Measurements from ENCODE around the gene MFAP2. TPM values are rescaled to one million over a fixed set of nuclear protein-coding genes. Genes with fewer than 3 reads are reported as not detected.

The MFAP2 gene
- total and polyA plus RNA-seq, 2 experiments from 2014 or later: 129 to 255 TPM

DNA sequence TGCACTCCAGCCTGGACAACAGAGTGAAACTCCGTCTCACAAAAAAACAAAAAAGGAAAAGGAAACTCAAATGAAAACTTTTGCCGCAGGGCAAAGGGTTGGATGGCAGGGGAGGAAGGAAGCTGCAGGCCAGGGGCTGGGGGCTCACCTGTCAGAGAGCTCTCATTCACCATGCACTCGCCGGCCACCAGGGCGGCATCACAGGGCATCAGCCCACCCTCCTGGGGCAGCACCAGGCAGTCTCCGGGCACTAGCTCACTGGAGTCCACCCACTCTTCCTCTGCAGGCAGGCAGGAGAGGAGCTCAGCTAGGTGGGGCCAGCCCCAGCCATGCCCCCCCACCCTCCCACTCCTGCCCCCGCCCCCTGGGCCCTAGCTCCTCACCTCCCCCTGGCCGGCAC lies 19.4 kb upstream of the MFAP2 start:
- no peaks in the 10 kb centered on the region; the same call in 1 of the 2 replicates for H4K20me1 ChIP-seq (replicated peaks; ENCODE audit: insufficient read depth)
- TF ChIP-seq, protein P1, sequence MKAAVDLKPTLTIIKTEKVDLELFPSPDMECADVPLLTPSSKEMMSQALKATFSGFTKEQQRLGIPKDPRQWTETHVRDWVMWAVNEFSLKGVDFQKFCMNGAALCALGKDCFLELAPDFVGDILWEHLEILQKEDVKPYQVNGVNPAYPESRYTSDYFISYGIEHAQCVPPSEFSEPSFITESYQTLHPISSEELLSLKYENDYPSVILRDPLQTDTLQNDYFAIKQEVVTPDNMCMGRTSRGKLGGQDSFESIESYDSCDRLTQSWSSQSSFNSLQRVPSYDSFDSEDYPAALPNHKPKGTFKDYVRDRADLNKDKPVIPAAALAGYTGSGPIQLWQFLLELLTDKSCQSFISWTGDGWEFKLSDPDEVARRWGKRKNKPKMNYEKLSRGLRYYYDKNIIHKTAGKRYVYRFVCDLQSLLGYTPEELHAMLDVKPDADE (IDR thresholded peaks at IDR 0.05): no peak
- TF ChIP-seq, protein P2, sequence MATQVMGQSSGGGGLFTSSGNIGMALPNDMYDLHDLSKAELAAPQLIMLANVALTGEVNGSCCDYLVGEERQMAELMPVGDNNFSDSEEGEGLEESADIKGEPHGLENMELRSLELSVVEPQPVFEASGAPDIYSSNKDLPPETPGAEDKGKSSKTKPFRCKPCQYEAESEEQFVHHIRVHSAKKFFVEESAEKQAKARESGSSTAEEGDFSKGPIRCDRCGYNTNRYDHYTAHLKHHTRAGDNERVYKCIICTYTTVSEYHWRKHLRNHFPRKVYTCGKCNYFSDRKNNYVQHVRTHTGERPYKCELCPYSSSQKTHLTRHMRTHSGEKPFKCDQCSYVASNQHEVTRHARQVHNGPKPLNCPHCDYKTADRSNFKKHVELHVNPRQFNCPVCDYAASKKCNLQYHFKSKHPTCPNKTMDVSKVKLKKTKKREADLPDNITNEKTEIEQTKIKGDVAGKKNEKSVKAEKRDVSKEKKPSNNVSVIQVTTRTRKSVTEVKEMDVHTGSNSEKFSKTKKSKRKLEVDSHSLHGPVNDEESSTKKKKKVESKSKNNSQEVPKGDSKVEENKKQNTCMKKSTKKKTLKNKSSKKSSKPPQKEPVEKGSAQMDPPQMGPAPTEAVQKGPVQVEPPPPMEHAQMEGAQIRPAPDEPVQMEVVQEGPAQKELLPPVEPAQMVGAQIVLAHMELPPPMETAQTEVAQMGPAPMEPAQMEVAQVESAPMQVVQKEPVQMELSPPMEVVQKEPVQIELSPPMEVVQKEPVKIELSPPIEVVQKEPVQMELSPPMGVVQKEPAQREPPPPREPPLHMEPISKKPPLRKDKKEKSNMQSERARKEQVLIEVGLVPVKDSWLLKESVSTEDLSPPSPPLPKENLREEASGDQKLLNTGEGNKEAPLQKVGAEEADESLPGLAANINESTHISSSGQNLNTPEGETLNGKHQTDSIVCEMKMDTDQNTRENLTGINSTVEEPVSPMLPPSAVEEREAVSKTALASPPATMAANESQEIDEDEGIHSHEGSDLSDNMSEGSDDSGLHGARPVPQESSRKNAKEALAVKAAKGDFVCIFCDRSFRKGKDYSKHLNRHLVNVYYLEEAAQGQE (IDR thresholded peaks at IDR 0.05; ENCODE audit: unreplicated experiment): no peak
- TF ChIP-seq ZNF331 (CRISPR knock-in tag; IDR thresholded peaks at IDR 0.05; ENCODE audit: low read depth): no peak
- no peak for TF ChIP-seq CREB1 (CRISPR knock-in tag; IDR thresholded peaks at IDR 0.05; ENCODE audit: low read depth)
- TF ChIP-seq, protein P3, sequence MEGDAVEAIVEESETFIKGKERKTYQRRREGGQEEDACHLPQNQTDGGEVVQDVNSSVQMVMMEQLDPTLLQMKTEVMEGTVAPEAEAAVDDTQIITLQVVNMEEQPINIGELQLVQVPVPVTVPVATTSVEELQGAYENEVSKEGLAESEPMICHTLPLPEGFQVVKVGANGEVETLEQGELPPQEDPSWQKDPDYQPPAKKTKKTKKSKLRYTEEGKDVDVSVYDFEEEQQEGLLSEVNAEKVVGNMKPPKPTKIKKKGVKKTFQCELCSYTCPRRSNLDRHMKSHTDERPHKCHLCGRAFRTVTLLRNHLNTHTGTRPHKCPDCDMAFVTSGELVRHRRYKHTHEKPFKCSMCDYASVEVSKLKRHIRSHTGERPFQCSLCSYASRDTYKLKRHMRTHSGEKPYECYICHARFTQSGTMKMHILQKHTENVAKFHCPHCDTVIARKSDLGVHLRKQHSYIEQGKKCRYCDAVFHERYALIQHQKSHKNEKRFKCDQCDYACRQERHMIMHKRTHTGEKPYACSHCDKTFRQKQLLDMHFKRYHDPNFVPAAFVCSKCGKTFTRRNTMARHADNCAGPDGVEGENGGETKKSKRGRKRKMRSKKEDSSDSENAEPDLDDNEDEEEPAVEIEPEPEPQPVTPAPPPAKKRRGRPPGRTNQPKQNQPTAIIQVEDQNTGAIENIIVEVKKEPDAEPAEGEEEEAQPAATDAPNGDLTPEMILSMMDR (conservative IDR thresholded peaks at IDR 0.05; ENCODE audit: low read depth in 2 of 2): peak; percentile 22 to 36; a peak in 3 of 4 replicates
- no peak overlapping the region for H2AFZ ChIP-seq
- H3K4me2 ChIP-seq: no peak overlapping the region
- H3K36me3 ChIP-seq (ENCODE audit: insufficient read depth): no peaks in the 10 kb centered on the region; the same call in none of the 2 replicates
- Mint-ChIP-seq H3K9me3 (no peaks in the 10 kb centered on the region), H3K36me3 (ENCODE audit: low read depth) (peaks cover 40% of the 10 kb centered on the region), H3K27me3 (ENCODE audit: insufficient read depth, low read depth, poor library complexity) (peaks cover 7% of the 10 kb centered on the region), H3K27ac (no peak overlapping the region), H3K4me1 (no peaks in the 10 kb centered on the region), H3K4me3 (no peak overlapping the region)
- peak; percentile 76 for ATAC-seq
- no peaks in the 10 kb centered on the region for H3K27me3 ChIP-seq (ENCODE audit: insufficient read depth)
- no peaks in the 10 kb centered on the region for H3K9me2 ChIP-seq (ENCODE audit: insufficient read depth)
- H3K4me3 ChIP-seq: no peak overlapping the region
- H3K27ac ChIP-seq (ENCODE audit: low read depth): no peak overlapping the region
- no peak for DNase-seq (ENCODE audit: low spot score)
- H3K4me1 ChIP-seq (ENCODE audit: insufficient read depth): no peaks in the 10 kb centered on the region
- H3K79me2 ChIP-seq (replicated peaks; ENCODE audit: insufficient read depth): no peaks in the 10 kb centered on the region
- no peaks in the 10 kb centered on the region for H3F3A ChIP-seq (replicated peaks; ENCODE audit: low read depth)

DNA sequence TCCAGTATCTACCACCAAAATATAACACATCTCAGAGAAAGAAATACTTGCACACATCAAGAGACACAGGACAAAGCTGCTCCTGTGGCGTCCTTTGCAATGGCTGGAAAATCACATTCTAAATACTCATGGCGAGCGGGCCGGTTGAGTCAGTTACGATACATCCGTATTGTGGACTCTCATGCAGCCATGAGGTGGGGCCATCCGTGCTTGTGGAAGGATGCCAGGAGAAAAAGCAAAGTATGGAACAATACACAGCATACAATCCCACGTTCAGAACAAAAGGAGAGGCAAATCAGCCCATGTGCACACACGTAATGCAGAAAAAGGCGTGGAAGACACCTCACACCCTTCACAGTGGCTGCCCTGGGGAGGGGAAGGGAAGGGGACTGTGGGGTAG lies 18.2 kb upstream of the MFAP2 start:
- Mint-ChIP-seq H3K4me1 (no peaks in the 10 kb centered on the region), H3K27me3 (ENCODE audit: insufficient read depth, low read depth, poor library complexity) (peaks cover 7% of the 10 kb centered on the region), H3K27ac (no peak overlapping the region), H3K4me3 (no peak overlapping the region), H3K36me3 (ENCODE audit: low read depth) (peaks cover 32% of the 10 kb centered on the region), H3K9me3 (no peaks in the 10 kb centered on the region)
- DNase-seq (ENCODE audit: low spot score) (no peak), ATAC-seq (no peak)
- Histone ChIP-seq H3K27me3 (ENCODE audit: insufficient read depth) (no peaks in the 10 kb centered on the region), H3K79me2 (replicated peaks; ENCODE audit: insufficient read depth) (no peaks in the 10 kb centered on the region), H3K4me2 (no peak overlapping the region), H3K27ac (ENCODE audit: low read depth) (no peak overlapping the region), H3K4me3 (no peak overlapping the region), H3F3A (replicated peaks; ENCODE audit: low read depth) (no peaks in the 10 kb centered on the region), H2AFZ (no peak overlapping the region), H3K36me3 (ENCODE audit: insufficient read depth) (no peaks in the 10 kb centered on the region; the same call in 1 of the 2 replicates), H3K9me2 (ENCODE audit: insufficient read depth) (no peaks in the 10 kb centered on the region), H3K4me1 (ENCODE audit: insufficient read depth) (no peaks in the 10 kb centered on the region), H4K20me1 (replicated peaks; ENCODE audit: insufficient read depth) (no peaks in the 10 kb centered on the region; the same call in 1 of the 2 replicates)
- no peak for TF ChIP-seq NANOG (IDR thresholded peaks at IDR 0.05; ENCODE audit: borderline replicate concordance)
- TF ChIP-seq CREB1 (CRISPR knock-in tag; IDR thresholded peaks at IDR 0.05; ENCODE audit: low read depth): no peak
- TF ChIP-seq ZNF331 (CRISPR knock-in tag; IDR thresholded peaks at IDR 0.05; ENCODE audit: low read depth): no peak
- TF ChIP-seq, protein P4, sequence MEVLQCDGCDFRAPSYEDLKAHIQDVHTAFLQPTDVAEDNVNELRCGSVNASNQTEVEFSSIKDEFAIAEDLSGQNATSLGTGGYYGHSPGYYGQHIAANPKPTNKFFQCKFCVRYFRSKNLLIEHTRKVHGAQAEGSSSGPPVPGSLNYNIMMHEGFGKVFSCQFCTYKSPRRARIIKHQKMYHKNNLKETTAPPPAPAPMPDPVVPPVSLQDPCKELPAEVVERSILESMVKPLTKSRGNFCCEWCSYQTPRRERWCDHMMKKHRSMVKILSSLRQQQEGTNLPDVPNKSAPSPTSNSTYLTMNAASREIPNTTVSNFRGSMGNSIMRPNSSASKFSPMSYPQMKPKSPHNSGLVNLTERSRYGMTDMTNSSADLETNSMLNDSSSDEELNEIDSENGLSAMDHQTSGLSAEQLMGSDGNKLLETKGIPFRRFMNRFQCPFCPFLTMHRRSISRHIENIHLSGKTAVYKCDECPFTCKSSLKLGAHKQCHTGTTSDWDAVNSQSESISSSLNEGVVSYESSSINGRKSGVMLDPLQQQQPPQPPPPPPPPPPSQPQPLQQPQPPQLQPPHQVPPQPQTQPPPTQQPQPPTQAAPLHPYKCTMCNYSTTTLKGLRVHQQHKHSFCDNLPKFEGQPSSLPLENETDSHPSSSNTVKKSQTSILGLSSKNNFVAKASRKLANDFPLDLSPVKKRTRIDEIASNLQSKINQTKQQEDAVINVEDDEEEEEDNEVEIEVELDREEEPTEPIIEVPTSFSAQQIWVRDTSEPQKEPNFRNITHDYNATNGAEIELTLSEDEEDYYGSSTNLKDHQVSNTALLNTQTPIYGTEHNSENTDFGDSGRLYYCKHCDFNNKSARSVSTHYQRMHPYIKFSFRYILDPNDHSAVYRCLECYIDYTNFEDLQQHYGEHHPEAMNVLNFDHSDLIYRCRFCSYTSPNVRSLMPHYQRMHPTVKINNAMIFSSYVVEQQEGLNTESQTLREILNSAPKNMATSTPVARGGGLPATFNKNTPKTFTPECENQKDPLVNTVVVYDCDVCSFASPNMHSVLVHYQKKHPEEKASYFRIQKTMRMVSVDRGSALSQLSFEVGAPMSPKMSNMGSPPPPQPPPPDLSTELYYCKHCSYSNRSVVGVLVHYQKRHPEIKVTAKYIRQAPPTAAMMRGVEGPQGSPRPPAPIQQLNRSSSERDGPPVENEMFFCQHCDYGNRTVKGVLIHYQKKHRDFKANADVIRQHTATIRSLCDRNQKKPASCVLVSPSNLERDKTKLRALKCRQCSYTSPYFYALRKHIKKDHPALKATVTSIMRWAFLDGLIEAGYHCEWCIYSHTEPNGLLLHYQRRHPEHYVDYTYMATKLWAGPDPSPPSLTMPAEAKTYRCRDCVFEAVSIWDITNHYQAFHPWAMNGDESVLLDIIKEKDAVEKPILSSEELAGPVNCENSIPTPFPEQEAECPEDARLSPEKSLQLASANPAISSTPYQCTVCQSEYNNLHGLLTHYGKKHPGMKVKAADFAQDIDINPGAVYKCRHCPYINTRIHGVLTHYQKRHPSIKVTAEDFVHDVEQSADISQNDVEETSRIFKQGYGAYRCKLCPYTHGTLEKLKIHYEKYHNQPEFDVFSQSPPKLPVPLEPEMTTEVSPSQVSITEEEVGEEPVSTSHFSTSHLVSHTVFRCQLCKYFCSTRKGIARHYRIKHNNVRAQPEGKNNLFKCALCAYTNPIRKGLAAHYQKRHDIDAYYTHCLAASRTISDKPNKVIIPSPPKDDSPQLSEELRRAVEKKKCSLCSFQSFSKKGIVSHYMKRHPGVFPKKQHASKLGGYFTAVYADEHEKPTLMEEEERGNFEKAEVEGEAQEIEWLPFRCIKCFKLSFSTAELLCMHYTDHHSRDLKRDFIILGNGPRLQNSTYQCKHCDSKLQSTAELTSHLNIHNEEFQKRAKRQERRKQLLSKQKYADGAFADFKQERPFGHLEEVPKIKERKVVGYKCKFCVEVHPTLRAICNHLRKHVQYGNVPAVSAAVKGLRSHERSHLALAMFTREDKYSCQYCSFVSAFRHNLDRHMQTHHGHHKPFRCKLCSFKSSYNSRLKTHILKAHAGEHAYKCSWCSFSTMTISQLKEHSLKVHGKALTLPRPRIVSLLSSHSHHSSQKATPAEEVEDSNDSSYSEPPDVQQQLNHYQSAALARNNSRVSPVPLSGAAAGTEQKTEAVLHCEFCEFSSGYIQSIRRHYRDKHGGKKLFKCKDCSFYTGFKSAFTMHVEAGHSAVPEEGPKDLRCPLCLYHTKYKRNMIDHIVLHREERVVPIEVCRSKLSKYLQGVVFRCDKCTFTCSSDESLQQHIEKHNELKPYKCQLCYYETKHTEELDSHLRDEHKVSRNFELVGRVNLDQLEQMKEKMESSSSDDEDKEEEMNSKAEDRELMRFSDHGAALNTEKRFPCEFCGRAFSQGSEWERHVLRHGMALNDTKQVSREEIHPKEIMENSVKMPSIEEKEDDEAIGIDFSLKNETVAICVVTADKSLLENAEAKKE (CRISPR knock-in tag; IDR thresholded peaks at IDR 0.05): no peak
- no peak for TF ChIP-seq ZNF114 (CRISPR knock-in tag; IDR thresholded peaks at IDR 0.05)
- TF ChIP-seq POLR2AphosphoS5 (IDR thresholded peaks at IDR 0.05; ENCODE audit: low read depth): no peak
